NOMO-1 treated with DMSO at 0.1 percent for 48 hours (cell line): ENCODE measurements around the gene KIAA0586.

ENCODE experiments used
- DNase-seq: peaks from one replicate; lab custom pipeline; 2025; ENCODE audit not compliant: unreplicated experiment; lab: John Stamatoyannopoulos, UW

KIAA0586 gene

DNA sequence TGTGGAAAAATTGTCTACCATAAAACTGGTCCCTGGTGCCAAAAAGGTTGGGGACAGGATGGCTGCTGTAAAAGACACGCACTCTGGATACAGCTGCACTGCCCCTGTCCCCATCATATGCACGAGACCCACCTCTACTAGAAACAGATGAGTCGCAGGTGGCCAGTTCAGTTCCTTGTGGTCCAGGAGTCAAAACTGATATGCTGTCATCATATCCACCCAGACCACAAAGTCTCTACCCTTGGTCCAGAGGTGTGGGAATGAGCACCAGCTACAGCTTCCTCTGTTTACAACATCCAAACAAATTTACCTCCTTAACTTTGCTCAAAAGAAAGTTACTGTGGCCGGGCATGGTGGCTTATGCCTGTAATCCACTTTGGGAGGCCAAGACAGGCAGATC lies 166.5 kb downstream of the KIAA0586 start:
- no peak for DNase-seq

GRCh38 chr14:58597041-58597440 lies 169.5 kb downstream of the KIAA0586 start:
- DNase-seq: no peak

GRCh38 chr14:58598028-58598803 lies 170.7 kb downstream of the KIAA0586 start:
- DNase-seq: no peak

- no peak for DNase-seq
Observed at GRCh38 chr14:58598804-58599525, 171.4 kb downstream of the KIAA0586 start.

GRCh38 chr14:58599707-58600106 lies 172.2 kb downstream of the KIAA0586 start:
- DNase-seq: no peak
